DMS 273 treated with DMSO at 0.1 percent for 48 hours (cell line): ENCODE results near the gene NDNF.

Experiments used
- DNase-seq: peaks from one replicate; lab custom pipeline; 2025; lab: John Stamatoyannopoulos, UW

NDNF gene

GRCh38 chr4:121072224-121073003, at the start of gene NDNF:
Gene NDNF, minus strand, starts transcription at chr4:121072535. Its CDS starts 26,698 bp downstream, at chr4:121045837.
- DNase-seq, result no peak

GRCh38 chr4:121119715-121120114, 47.4 kb upstream of the NDNF start:
- no peak for DNase-seq

- no peak for DNase-seq
Observed at GRCh38 chr4:121118344-121118743, 46.0 kb upstream of the NDNF start.

- DNase-seq, result no peak
Observed at GRCh38 chr4:121114756-121115155, 42.4 kb upstream of the NDNF start.

- no peak for DNase-seq
Observed at GRCh38 chr4:121112530-121112929, 40.2 kb upstream of the NDNF start.

- DNase-seq, result no peak
Observed at GRCh38 chr4:121108557-121108956, 36.2 kb upstream of the NDNF start.

- no peak for DNase-seq
Observed at GRCh38 chr4:121107507-121107906, 35.2 kb upstream of the NDNF start.

GRCh38 chr4:121100093-121100775, 27.9 kb upstream of the NDNF start:
- no peak for DNase-seq

- DNase-seq, result no peak
Observed at GRCh38 chr4:121098266-121098665, 25.9 kb upstream of the NDNF start.

GRCh38 chr4:121096629-121097028, 24.3 kb upstream of the NDNF start:
- no peak for DNase-seq

GRCh38 chr4:121096191-121096590, 23.9 kb upstream of the NDNF start:
- no peak for DNase-seq

- DNase-seq, result no peak
Observed at GRCh38 chr4:121094297-121094966, 22.1 kb upstream of the NDNF start.

GRCh38 chr4:121093261-121093660, 20.9 kb upstream of the NDNF start:
- no peak for DNase-seq

GRCh38 chr4:121091941-121092340, 19.6 kb upstream of the NDNF start:
- no peak for DNase-seq

- no peak for DNase-seq
Observed at GRCh38 chr4:121088867-121089266, 16.5 kb upstream of the NDNF start.

- no peak for DNase-seq
Observed at GRCh38 chr4:121079376-121079775, 7.0 kb upstream of the NDNF start.

GRCh38 chr4:121077496-121077895, 5.2 kb upstream of the NDNF start:
- no peak for DNase-seq

- DNase-seq, result no peak
Observed at GRCh38 chr4:121076416-121076815, 4.1 kb upstream of the NDNF start.

GRCh38 chr4:121073672-121074381, 1.5 kb upstream of the NDNF start:
- DNase-seq, result no peak

- DNase-seq, result no peak
Observed at GRCh38 chr4:121073004-121073435, 685 bp upstream of the NDNF start.

- DNase-seq, result no peak
Observed at GRCh38 chr4:121071640-121072223, 603 bp downstream of the NDNF start.
